Stomach (tissue), 4 donors: Measurements from ENCODE around the gene RPTOR.

Experiments used
- CTCF ChIP-seq, 7 experiments: fragments of 450-650 bp in 4 of 7; fragments of 200-600 bp in 3 of 7; sonication (generic) in 3 of 7; IDR thresholded peaks; one replicate each; pipeline ENCODE4 v1.5.1; 2016 to 2019; ENCODE audit warnings: antibody characterized with exemption in 7 of 7, control low read depth in 2 of 7, mild to moderate bottlenecking in 1 of 7
- POLR2A ChIP-seq, 4 donors: fragments of 450-650 bp; IDR thresholded peaks; one replicate each; pipeline ENCODE4 v1.6.1; 2016; ENCODE audit warnings: antibody characterized with exemption in 4 of 4, control low read depth in 2 of 4, mild to moderate bottlenecking in 1 of 4, moderate library complexity in 1 of 4
- POLR2AphosphoS5 ChIP-seq, 3 donors: sonication (generic); formaldehyde crosslinking; IDR thresholded peaks; one replicate each; pipeline ENCODE4 v1.6.1; 2016; ENCODE audit warnings: antibody characterized with exemption in 3 of 3

- TF ChIP-seq CTCF (IDR thresholded peaks at IDR 0.05) (no peak), POLR2A (IDR thresholded peaks at IDR 0.05) (no peak), POLR2AphosphoS5 (IDR thresholded peaks at IDR 0.05) (peak in 1 of 3 donors; percentile 71)
These were observed 287.6 kb downstream of the RPTOR start for GRCh38 chr17:80832266-80832676.
